Stomach smooth muscle (tissue), 2 donors: Measurements from ENCODE around the gene GDPD3.

Source experiments
- H3K27ac ChIP-seq: one replicate; pipeline ENCODE4 v1.7.0; 2013; ENCODE audit warnings: mild to moderate bottlenecking, low read length, inconsistent platforms
- H3K27me3 ChIP-seq, 2 donors: one replicate each; pipeline ENCODE4 v1.7.0; 2013; ENCODE audit warnings: low read length in 2 of 2; ENCODE audit not compliant: insufficient read depth in 2 of 2, control insufficient read depth in 1 of 2
- H3K36me3 ChIP-seq, 2 donors: one replicate each; pipeline ENCODE4 v1.7.0; 2013; ENCODE audit warnings: low read length in 2 of 2; ENCODE audit not compliant: control insufficient read depth in 2 of 2, insufficient read depth in 2 of 2
- H3K4me1 ChIP-seq: one replicate; pipeline ENCODE4 v1.7.0; 2013; ENCODE audit warnings: low read length; ENCODE audit not compliant: control insufficient read depth, insufficient read depth
- H3K4me3 ChIP-seq, 2 donors: one replicate each; pipeline ENCODE4 v1.7.0; 2013; ENCODE audit warnings: low read length in 2 of 2
- H3K9ac ChIP-seq, 2 donors: one replicate each; pipeline ENCODE4 v1.7.0; 2013; ENCODE audit warnings: low read length in 2 of 2, mild to moderate bottlenecking in 1 of 2
- H3K9me3 ChIP-seq, 2 donors: one replicate each; pipeline ENCODE4 v1.7.0; 2013; ENCODE audit warnings: low read length in 2 of 2; ENCODE audit not compliant: control insufficient read depth in 2 of 2
- donor health status: healthy.
- donor health status: Pancreatic carcinoma.

The GDPD3 gene

DNA sequence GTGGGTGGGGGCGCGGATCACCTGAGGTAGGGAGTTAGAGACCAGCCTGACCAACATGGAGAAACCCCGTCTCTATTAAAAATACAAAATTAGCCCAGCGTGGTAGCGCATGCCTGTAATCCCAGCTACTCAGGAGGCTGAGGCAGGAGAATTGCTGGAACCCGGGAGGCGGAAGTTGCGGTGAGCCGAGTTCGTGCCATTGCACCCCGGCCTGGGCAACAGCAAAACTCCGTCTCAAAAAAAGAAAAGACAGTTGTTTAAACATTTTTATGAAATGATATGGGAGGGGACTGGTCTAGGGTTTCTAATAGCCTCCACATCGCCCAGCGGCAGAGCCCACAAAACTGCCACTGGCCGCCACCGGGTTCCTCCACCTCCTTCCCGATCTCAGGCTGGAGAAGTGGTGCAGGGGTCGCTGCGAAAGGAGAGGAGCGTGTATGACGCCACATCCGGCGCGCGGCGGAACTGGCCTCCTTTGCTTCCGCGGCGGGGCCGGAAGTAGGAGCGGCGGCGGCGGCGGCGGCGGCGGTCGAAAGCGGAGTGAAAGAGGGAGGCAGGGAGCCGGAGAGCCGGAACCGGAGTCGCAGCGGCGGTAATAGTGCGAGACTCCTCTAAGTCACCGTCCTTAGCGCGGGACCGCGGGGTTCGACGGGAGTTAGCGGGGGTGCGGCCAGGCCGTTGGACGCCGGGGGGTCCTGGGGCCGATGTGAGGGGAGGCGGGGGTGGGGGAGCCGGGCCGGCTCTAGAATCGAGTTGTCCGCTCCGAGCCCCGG is 37.6 kb downstream of the GDPD3 start, which contains the start of gene PPP4C:
PPP4C (plus strand) TSS at position 492 of the 773 bp plus-strand sequence. CDS start 384 bp downstream, outside the sequence.
- peak within 1 kb of the TSS; percentile 85 for H3K27ac ChIP-seq
- H3K36me3 ChIP-seq, result peaks cover 20 to 32% of the 10 kb centered on the region in 2 donors
- peaks cover 30% of the 10 kb centered on the region for H3K4me1 ChIP-seq
- H3K9ac ChIP-seq, result peak within 1 kb of the TSS; percentile 84 to 93
- H3K27me3 ChIP-seq, result no peaks in the 10 kb centered on the region
- no peaks in the 10 kb centered on the region for H3K9me3 ChIP-seq
- H3K4me3 ChIP-seq, result peak within 1 kb of the TSS; percentile 90 to 94

- H3K9me3 ChIP-seq, result no peaks in the 10 kb centered on the region
- peaks cover 39 to 44% of the 10 kb centered on the region in 2 donors for H3K36me3 ChIP-seq
- H3K4me3 ChIP-seq, result peak overlapping the region in 1 of 2 donors; percentile 63
- H3K4me1 ChIP-seq, result peaks cover 49% of the 10 kb centered on the region
- H3K9ac ChIP-seq, result no peak overlapping the region
- peak overlapping the region; percentile 67 for H3K27ac ChIP-seq
- no peaks in the 10 kb centered on the region for H3K27me3 ChIP-seq
These were observed 42.8 kb downstream of the GDPD3 start for GRCh38 chr16:30070490-30070889.

DNA sequence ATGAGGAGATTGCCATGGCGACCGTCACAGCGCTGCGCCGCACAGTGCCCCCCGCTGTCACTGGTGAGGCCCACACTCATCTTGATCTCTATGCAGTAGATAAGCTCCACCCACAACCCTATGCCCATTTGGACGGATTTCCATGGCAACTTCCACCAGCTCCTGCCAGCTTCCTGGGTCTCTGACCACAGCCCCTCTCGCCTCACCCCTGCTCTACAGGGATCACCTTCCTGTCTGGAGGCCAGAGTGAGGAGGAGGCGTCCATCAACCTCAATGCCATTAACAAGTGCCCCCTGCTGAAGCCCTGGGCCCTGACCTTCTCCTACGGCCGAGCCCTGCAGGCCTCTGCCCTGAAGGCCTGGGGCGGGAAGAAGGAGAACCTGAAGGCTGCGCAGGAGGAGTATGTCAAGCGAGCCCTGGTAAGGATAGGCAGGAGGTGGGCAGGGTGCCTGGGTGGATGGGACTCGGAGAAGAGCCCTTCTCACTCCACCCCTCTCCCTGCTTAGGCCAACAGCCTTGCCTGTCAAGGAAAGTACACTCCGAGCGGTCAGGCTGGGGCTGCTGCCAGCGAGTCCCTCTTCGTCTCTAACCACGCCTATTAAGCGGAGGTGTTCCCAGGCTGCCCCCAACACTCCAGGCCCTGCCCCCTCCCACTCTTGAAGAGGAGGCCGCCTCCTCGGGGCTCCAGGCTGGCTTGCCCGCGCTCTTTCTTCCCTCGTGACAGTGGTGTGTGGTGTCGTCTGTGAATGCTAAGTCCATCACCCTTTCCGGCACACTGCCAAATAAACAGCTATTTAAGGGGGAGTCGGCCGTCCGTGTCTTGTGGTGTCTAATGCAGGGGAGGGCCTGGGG is 43.5 kb downstream of the GDPD3 start:
- no peaks in the 10 kb centered on the region for H3K9me3 ChIP-seq
- H3K4me3 ChIP-seq, result peak overlapping the region in 1 of 2 donors; percentile 63
- peak overlapping the region in 1 of 2 donors; percentile 29 for H3K9ac ChIP-seq
- H3K27me3 ChIP-seq, result no peaks in the 10 kb centered on the region
- H3K4me1 ChIP-seq, result peaks cover 52% of the 10 kb centered on the region
- peaks cover 39 to 44% of the 10 kb centered on the region in 2 donors for H3K36me3 ChIP-seq
- H3K27ac ChIP-seq, result peak overlapping the region; percentile 67

GRCh38 chr16:30068750-30069610 is 44.4 kb downstream of the GDPD3 start:
- Histone ChIP-seq H3K27ac (peak overlapping the region; percentile 67), H3K4me1 (peaks cover 59% of the 10 kb centered on the region), H3K36me3 (peaks cover 39 to 44% of the 10 kb centered on the region in 2 donors), H3K4me3 (peak overlapping the region in 1 of 2 donors; percentile 63), H3K9me3 (no peaks in the 10 kb centered on the region), H3K9ac (peak overlapping the region; percentile 13 to 36), H3K27me3 (no peaks in the 10 kb centered on the region)

- H3K4me3 ChIP-seq, result peak overlapping the region in 1 of 2 donors; percentile 58
- peak overlapping the region; percentile 31 to 36 for H3K9ac ChIP-seq
- no peaks in the 10 kb centered on the region for H3K27me3 ChIP-seq
- H3K27ac ChIP-seq, result peak overlapping the region; percentile 67
- H3K4me1 ChIP-seq, result peaks cover 65% of the 10 kb centered on the region
- H3K9me3 ChIP-seq, result no peaks in the 10 kb centered on the region
- peaks cover 39 to 44% of the 10 kb centered on the region in 2 donors for H3K36me3 ChIP-seq
These were observed 45.0 kb downstream of the GDPD3 start for GRCh38 chr16:30068333-30068732.

GRCh38 chr16:30067584-30067916 is 45.8 kb downstream of the GDPD3 start:
- peak overlapping the region; percentile 90 to 94 for H3K9ac ChIP-seq
- peak overlapping the region; percentile 77 to 97 for H3K4me3 ChIP-seq
- H3K27ac ChIP-seq, result peak overlapping the region; percentile 99
- H3K27me3 ChIP-seq, result no peaks in the 10 kb centered on the region
- peaks cover 68% of the 10 kb centered on the region for H3K4me1 ChIP-seq
- peaks cover 39 to 44% of the 10 kb centered on the region in 2 donors for H3K36me3 ChIP-seq
- no peaks in the 10 kb centered on the region for H3K9me3 ChIP-seq

DNA sequence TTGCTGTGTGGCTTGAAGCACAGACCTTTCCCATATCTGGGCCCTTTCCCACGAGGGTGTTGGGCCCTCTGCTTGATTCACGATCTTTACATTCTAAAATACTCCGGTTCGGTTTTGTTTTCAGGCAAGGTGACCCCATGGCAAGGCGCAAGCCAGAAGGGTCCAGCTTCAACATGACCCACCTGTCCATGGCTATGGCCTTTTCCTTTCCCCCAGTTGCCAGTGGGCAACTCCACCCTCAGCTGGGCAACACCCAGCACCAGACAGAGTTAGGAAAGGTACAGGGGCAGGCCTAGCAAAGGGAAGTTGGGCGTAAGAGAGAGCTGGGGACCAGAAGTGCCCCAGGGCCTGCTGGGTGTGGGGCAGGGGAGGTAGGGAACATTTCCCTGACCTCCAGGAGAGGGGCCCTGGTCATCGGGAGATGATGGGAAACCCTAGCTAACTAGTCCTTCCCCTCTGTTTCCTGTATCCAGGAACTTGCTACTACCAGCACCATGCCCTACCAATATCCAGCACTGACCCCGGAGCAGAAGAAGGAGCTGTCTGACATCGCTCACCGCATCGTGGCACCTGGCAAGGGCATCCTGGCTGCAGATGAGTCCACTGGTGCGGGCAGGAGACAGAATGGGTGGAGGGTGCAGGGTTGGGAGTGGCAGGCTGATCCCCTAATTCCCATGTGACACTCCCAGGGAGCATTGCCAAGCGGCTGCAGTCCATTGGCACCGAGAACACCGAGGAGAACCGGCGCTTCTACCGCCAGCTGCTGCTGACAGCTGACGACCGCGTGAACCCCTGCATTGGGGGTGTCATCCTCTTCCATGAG is 46.4 kb downstream of the GDPD3 start:
- Histone ChIP-seq H3K27me3 (no peaks in the 10 kb centered on the region), H3K36me3 (peaks cover 35 to 42% of the 10 kb centered on the region in 2 donors), H3K9ac (peak overlapping the region; percentile 90 to 94), H3K9me3 (no peaks in the 10 kb centered on the region), H3K27ac (peak overlapping the region; percentile 99), H3K4me3 (peak overlapping the region; percentile 77 to 97), H3K4me1 (peaks cover 68% of the 10 kb centered on the region)

- Histone ChIP-seq H3K9me3 (no peaks in the 10 kb centered on the region), H3K9ac (peak overlapping the region; percentile 90 to 94), H3K27me3 (no peaks in the 10 kb centered on the region), H3K4me3 (peak overlapping the region; percentile 77 to 97), H3K27ac (peak overlapping the region; percentile 99), H3K36me3 (peaks cover 31 to 38% of the 10 kb centered on the region in 2 donors), H3K4me1 (peaks cover 68% of the 10 kb centered on the region)
These were observed 47.2 kb downstream of the GDPD3 start for GRCh38 chr16:30065943-30066760.
